Neural cell (in vitro differentiated cells): ENCODE data around the gene TRPM4. TPM values are rescaled to one million over a fixed set of nuclear protein-coding genes. Genes with fewer than 3 reads are reported as not detected.
A peak's percentile ranks its signal among the peaks of the same experiment; 100 is the strongest.

Experiments
- H2AFZ ChIP-seq: fragments of 200-600, 300-800 bp; sonication (generic), shearing (Covaris generic); 2 replicates; pipeline ENCODE4 v1.6.0; 2014; ENCODE audit warnings: low read depth, mild to moderate bottlenecking, antibody characterized with exemption, low read length, moderate library complexity
- H3F3A ChIP-seq: fragments of 200-600 bp; shearing (Covaris generic); 2 replicates; pipeline ENCODE4 v1.6.1; 2016; ENCODE audit warnings: mild to moderate bottlenecking, moderate library complexity, mixed read lengths, antibody characterized with exemption, low read length; ENCODE audit not compliant: insufficient read depth, poor library complexity, severe bottlenecking
- H3K27ac ChIP-seq: fragments of 200-600, 300-800 bp; sonication (generic), shearing (Covaris generic); 2 replicates; pipeline ENCODE4 v1.5.1; 2014; ENCODE audit warnings: mild to moderate bottlenecking, low read length, moderate library complexity
- H3K27me3 ChIP-seq: fragments of 300-800, 200-600 bp; sonication (generic), shearing (Covaris generic); 2 replicates; pipeline ENCODE4 v1.6.0; 2014; ENCODE audit warnings: mild to moderate bottlenecking, low read depth, low read length, moderate library complexity; ENCODE audit not compliant: insufficient read depth
- H3K36me3 ChIP-seq: fragments of 300-800, 200-600 bp; sonication (generic), shearing (Covaris generic); 2 replicates; pipeline ENCODE4 v1.5.1; 2014; ENCODE audit warnings: mild to moderate bottlenecking, antibody characterized with exemption, low read length, moderate library complexity; ENCODE audit not compliant: insufficient read depth
- H3K4me2 ChIP-seq: fragments of 300-800, 200-600 bp; sonication (generic), shearing (Covaris generic); 2 replicates; pipeline ENCODE4 v1.6.0; 2014; ENCODE audit warnings: mild to moderate bottlenecking, low read length
- H3K4me3 ChIP-seq: fragments of 300-800, 200-600 bp; sonication (generic), shearing (Covaris generic); 2 replicates; pipeline ENCODE4 v1.5.1; 2014; ENCODE audit warnings: mild to moderate bottlenecking, low read length, moderate library complexity
- H3K79me2 ChIP-seq: fragments of 200-600 bp; shearing (Covaris generic); replicated peaks from 2 replicates; pipeline ENCODE4 v1.6.0; 2014; ENCODE audit warnings: mild to moderate bottlenecking, low read length, moderate library complexity; ENCODE audit not compliant: insufficient read depth
- H3K9ac ChIP-seq: fragments of 300-800, 200-600 bp; sonication (generic), shearing (Covaris generic); 2 replicates; pipeline ENCODE4 v1.6.1; 2016; ENCODE audit warnings: mild to moderate bottlenecking, low read length, mixed read lengths
- H3K9me2 ChIP-seq: fragments of 200-600 bp; shearing (Covaris generic); 2 replicates; pipeline ENCODE4 v1.6.1; 2016; ENCODE audit warnings: mild to moderate bottlenecking, low read length, mixed read lengths; ENCODE audit not compliant: insufficient read depth
- H3K9me3 ChIP-seq: fragments of 200-600, 300-800 bp; sonication (generic), shearing (Covaris generic); 2 replicates; pipeline ENCODE4 v1.6.1; 2016; ENCODE audit warnings: mild to moderate bottlenecking, mixed run types, low read length, moderate library complexity, mixed read lengths
- H4K20me1 ChIP-seq: fragments of 200-600 bp; shearing (Covaris generic); 2 replicates; pipeline ENCODE4 v1.6.1; 2016; ENCODE audit warnings: mild to moderate bottlenecking, mixed run types; ENCODE audit not compliant: insufficient read depth
- CTCF ChIP-seq: fragments of 450-650 bp; IDR thresholded peaks from 2 replicates; pipeline ENCODE4 v1.5.1; 2014; ENCODE audit warnings: antibody characterized with exemption, mild to moderate bottlenecking, moderate library complexity; ENCODE audit not compliant: poor library complexity, severe bottlenecking
- EP300 ChIP-seq: fragments of 450-650 bp; conservative IDR thresholded peaks from 2 replicates; pipeline ENCODE4 v1.6.1; 2014; ENCODE audit warnings: antibody characterized with exemption, mild to moderate bottlenecking, moderate library complexity; ENCODE audit not compliant: poor library complexity, severe bottlenecking
- EZH2 ChIP-seq: fragments of 200-600, 300-800 bp; shearing (Covaris generic), sonication (generic); IDR thresholded peaks from 2 replicates; pipeline ENCODE4 v1.6.1; 2014; ENCODE audit warnings: antibody characterized with exemption, low read length, borderline replicate concordance, mild to moderate bottlenecking; ENCODE audit not compliant: insufficient read depth, poor library complexity, severe bottlenecking
- POLR2AphosphoS5 ChIP-seq: IDR thresholded peaks from 2 replicates; pipeline ENCODE4 v1.6.1; 2012
- RAD21 ChIP-seq: fragments of 450-650 bp; conservative IDR thresholded peaks from 2 replicates; pipeline ENCODE4 v1.6.1; 2014; ENCODE audit warnings: antibody characterized with exemption, mild to moderate bottlenecking, moderate library complexity
- REST ChIP-seq: IDR thresholded peaks from 2 replicates; pipeline ENCODE4 v1.6.1; 2012; ENCODE audit warnings: borderline replicate concordance
- SMC3 ChIP-seq: fragments of 450-650 bp; conservative IDR thresholded peaks from 2 replicates; pipeline ENCODE4 v1.6.1; 2014; ENCODE audit warnings: antibody characterized with exemption, mild to moderate bottlenecking, moderate library complexity; ENCODE audit not compliant: poor library complexity
- polyA plus RNA-seq: library from polyadenylated mRNA; depleted of rRNA; stranded (reverse); fragments of >200 nt; gene quantifications from 2 replicates; pipeline ENCODE4 v1.2.3, GENCODE V29; 2014

Gene TRPM4
- polyA plus RNA-seq, 1 donor from 2014 or later, result 42.5 TPM

- H2AFZ ChIP-seq, result no peak overlapping the region
- H3K36me3 ChIP-seq, result no peaks in the 10 kb centered on the region
- TF ChIP-seq SMC3, result peak; percentile 51
- no peak for TF ChIP-seq REST
- peak; percentile 50 for TF ChIP-seq CTCF
- no peak for TF ChIP-seq POLR2AphosphoS5
- TF ChIP-seq RAD21, result peak; percentile 54
- H3F3A ChIP-seq, result no peaks in the 10 kb centered on the region
- no peak overlapping the region for H3K27ac ChIP-seq
- no peak overlapping the region for H3K4me3 ChIP-seq
- no peaks in the 10 kb centered on the region for H3K9me3 ChIP-seq
- H3K4me2 ChIP-seq, result no peak overlapping the region
- H3K9me2 ChIP-seq, result no peaks in the 10 kb centered on the region
- no peaks in the 10 kb centered on the region for H3K27me3 ChIP-seq
- H3K9ac ChIP-seq, result no peak overlapping the region
- H4K20me1 ChIP-seq, result no peaks in the 10 kb centered on the region
- H3K79me2 ChIP-seq, result no peaks in the 10 kb centered on the region
Measured at GRCh38 chr19:49224879-49225278, 67.3 kb downstream of the TRPM4 start.

- H3K4me3 ChIP-seq, result no peak overlapping the region
Measured at GRCh38 chr19:49229416-49229815, 71.8 kb downstream of the TRPM4 start.

More at GRCh38 chr19:49229416-49229815, 71.8 kb downstream of the TRPM4 start:
- Histone ChIP-seq H4K20me1 (no peaks in the 10 kb centered on the region), H3K9ac (no peak overlapping the region), H3K27me3 (no peaks in the 10 kb centered on the region), H3K36me3 (no peaks in the 10 kb centered on the region), H3K9me3 (no peaks in the 10 kb centered on the region), H3K9me2 (no peaks in the 10 kb centered on the region), H3F3A (no peaks in the 10 kb centered on the region), H3K79me2 (no peaks in the 10 kb centered on the region), H2AFZ (no peak overlapping the region), H3K4me2 (no peak overlapping the region), H3K27ac (no peak overlapping the region)
- TF ChIP-seq EZH2 (no peak), RAD21 (no peak), SMC3 (no peak), REST (no peak), EP300 (no peak)
